Suprapubic skin (tissue), 4 donors: Measurements from ENCODE around the gene ZNF775. TPM values are rescaled to one million over a fixed set of nuclear protein-coding genes. Genes with fewer than 3 reads are reported as not detected.

ENCODE experiments used
- DNase-seq, 2 donors: peaks; one replicate each; pipeline ENCODE4 v3.0.0-alpha.2; 2019; ENCODE audit warnings: low spot score in 2 of 2
- H3K27ac ChIP-seq: fragments of 200-600 bp; sonication (generic); one replicate; pipeline ENCODE4 v1.5.1; 2019
- H3K27me3 ChIP-seq: fragments of 200-600 bp; sonication (generic); one replicate; pipeline ENCODE4 v1.5.1; 2019
- H3K36me3 ChIP-seq: fragments of 200-600 bp; sonication (generic); one replicate; pipeline ENCODE4 v1.5.1; 2019
- H3K4me1 ChIP-seq: fragments of 200-600 bp; sonication (generic); one replicate; pipeline ENCODE4 v1.5.1; 2019
- H3K4me3 ChIP-seq: fragments of 200-600 bp; sonication (generic); one replicate; pipeline ENCODE4 v1.5.1; 2019; ENCODE audit warnings: mild to moderate bottlenecking
- H3K9me3 ChIP-seq: fragments of 200-600 bp; sonication (generic); one replicate; pipeline ENCODE4 v1.5.1; 2019
- EP300 ChIP-seq: sonication (generic); formaldehyde crosslinking; IDR thresholded peaks from one replicate; pipeline ENCODE4 v1.6.1; 2017; ENCODE audit warnings: antibody characterized with exemption
- POLR2A ChIP-seq, 2 donors: fragments of 450-650 bp; IDR thresholded peaks; one replicate each; pipeline ENCODE4 v1.6.1; 2017; ENCODE audit warnings: antibody characterized with exemption in 2 of 2, mild to moderate bottlenecking in 2 of 2, moderate library complexity in 2 of 2
- POLR2AphosphoS5 ChIP-seq, 3 donors: sonication (generic); formaldehyde crosslinking; IDR thresholded peaks; one replicate each; pipeline ENCODE4 v1.6.1; 2017; ENCODE audit warnings: antibody characterized with exemption in 3 of 3
- WGBS: methylation state at CpG from one replicate; pipeline ENCODE4 v1.1.5; 2018; 5-methylcytosine and 5-hydroxymethylcytosine counted together
- total RNA-seq, 4 donors: library from RNA; depleted of rRNA; stranded (reverse); fragments of >200 nt; gene quantifications; one replicate each; pipeline ENCODE4 v1.1.0, GENCODE V29; 2016
- TF ChIP-seq, protein P1 (sequence below), 2 donors: fragments of 200-600 bp in 1 of 2; fragments of 450-650 bp in 1 of 2; sonication (generic) in 1 of 2; IDR thresholded peaks; one replicate each; pipeline ENCODE4 v1.5.1; 2016 to 2019; ENCODE audit warnings: antibody characterized with exemption in 2 of 2, mild to moderate bottlenecking in 1 of 2, moderate library complexity in 1 of 2

ZNF775 gene
- total RNA-seq, 4 donors from 2014 or later, result 1.6 to 3.9 (median 2.6) TPM

DNA sequence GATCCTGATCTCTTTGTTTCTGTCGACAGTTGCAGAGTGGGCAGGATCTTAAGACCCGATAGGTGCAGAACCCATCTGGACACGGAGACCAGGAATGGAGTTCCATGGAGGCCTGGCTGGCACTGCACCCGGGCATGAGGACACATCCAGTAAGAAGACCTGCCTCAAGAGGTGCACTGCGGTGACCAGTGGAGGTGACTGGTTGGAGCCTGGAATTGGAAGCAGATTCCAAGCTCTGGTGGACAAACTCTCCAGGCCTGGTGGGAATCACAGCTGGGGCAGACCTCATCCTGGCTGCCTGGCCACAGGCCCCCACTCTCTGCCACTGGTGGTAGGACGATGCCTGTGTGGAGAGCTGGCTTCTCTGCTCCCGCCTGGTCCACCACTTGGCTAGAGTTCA, 31.0 kb downstream of the ZNF775 start:
- H3K4me3 ChIP-seq, result no peak overlapping the region
- TF ChIP-seq POLR2A (IDR thresholded peaks at IDR 0.05) (no peak), POLR2AphosphoS5 (IDR thresholded peaks at IDR 0.05) (no peak)
- TF ChIP-seq, protein P1, sequence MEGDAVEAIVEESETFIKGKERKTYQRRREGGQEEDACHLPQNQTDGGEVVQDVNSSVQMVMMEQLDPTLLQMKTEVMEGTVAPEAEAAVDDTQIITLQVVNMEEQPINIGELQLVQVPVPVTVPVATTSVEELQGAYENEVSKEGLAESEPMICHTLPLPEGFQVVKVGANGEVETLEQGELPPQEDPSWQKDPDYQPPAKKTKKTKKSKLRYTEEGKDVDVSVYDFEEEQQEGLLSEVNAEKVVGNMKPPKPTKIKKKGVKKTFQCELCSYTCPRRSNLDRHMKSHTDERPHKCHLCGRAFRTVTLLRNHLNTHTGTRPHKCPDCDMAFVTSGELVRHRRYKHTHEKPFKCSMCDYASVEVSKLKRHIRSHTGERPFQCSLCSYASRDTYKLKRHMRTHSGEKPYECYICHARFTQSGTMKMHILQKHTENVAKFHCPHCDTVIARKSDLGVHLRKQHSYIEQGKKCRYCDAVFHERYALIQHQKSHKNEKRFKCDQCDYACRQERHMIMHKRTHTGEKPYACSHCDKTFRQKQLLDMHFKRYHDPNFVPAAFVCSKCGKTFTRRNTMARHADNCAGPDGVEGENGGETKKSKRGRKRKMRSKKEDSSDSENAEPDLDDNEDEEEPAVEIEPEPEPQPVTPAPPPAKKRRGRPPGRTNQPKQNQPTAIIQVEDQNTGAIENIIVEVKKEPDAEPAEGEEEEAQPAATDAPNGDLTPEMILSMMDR (IDR thresholded peaks at IDR 0.05), result no peak
- H3K36me3 ChIP-seq, result peaks cover 23% of the 10 kb centered on the region
- H3K4me1 ChIP-seq, result peaks cover 24% of the 10 kb centered on the region
- no peaks in the 10 kb centered on the region for H3K9me3 ChIP-seq
- 83% methylated on average over 6 of the region's 7 CpGs for WGBS
- H3K27ac ChIP-seq, result no peak overlapping the region
- peak; percentile 35 to 68 for DNase-seq
- no peaks in the 10 kb centered on the region for H3K27me3 ChIP-seq

DNA sequence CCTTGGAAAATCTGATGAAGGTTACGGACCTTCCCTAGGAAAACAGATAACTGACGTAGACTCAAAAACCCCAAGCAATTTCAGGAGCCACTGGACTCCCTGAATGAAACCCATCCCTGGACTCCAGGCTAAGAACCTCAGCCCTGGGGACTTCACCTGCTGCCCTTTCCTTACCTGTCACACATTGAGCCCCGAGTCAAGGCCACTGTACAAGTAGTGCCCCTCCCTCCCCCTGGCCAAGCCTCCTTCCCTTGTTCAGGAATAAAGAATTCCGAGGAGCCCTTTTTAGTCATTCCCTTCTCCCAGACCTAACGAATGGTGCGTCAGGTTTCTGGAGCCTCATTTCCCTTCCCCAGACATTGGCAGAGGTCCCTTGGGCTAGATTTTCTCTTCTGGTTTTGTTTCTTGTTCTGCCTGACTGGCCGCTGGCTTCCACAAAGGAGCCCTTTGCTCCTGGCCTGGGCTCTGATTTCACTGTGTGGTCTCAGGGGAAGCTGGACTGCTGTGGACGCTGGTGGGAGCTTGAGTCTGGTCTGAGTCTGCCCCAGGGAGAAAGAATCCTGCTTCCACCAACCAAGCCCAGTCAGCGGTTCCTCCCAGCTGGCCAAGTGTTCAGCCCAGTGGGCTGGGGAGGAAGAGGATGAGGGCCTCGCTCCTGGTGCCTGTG, 31.7 kb downstream of the ZNF775 start:
- TF ChIP-seq POLR2A (IDR thresholded peaks at IDR 0.05) (no peak), EP300 (no peak), POLR2AphosphoS5 (IDR thresholded peaks at IDR 0.05) (no peak)
- TF ChIP-seq, protein P1 (IDR thresholded peaks at IDR 0.05), result no peak
- DNase-seq, result peak; percentile 42 to 49
- no peak overlapping the region for H3K27ac ChIP-seq

DNA sequence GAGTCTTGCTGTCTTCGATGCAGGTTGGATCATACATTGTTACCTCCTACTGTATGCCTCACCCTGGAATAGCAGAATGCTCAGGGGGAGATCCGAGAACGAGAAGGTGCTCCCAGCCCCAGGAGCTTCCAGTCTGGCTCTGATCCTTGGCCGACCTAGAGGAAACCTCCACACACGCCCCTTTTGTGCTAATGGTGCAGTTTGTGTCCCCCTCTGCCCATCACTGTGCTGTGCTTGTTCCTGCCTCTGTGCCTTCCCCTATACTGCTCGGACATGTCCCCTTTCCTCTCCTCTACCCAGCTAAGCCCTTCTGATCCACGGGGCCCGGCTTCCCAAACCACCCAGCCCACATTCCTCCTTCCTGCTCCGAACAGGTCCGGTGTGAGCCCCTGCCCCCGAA, 32.5 kb downstream of the ZNF775 start:
- Histone ChIP-seq H3K36me3 (peaks cover 23% of the 10 kb centered on the region), H3K4me3 (no peak overlapping the region), H3K27ac (no peak overlapping the region), H3K9me3 (no peaks in the 10 kb centered on the region), H3K4me1 (peaks cover 14% of the 10 kb centered on the region), H3K27me3 (no peaks in the 10 kb centered on the region)
- TF ChIP-seq, protein P1 (IDR thresholded peaks at IDR 0.05), result no peak
- TF ChIP-seq POLR2A (IDR thresholded peaks at IDR 0.05) (no peak), POLR2AphosphoS5 (IDR thresholded peaks at IDR 0.05) (no peak), EP300 (no peak)
- peak in 1 of 2 donors; percentile 55 for DNase-seq
- WGBS, result 67% methylated on average over 11 of the region's 11 CpGs

More for the DNA sequence above, 31.7 kb downstream of the ZNF775 start:
- Histone ChIP-seq H3K4me1 (peaks cover 22% of the 10 kb centered on the region), H3K36me3 (peaks cover 23% of the 10 kb centered on the region), H3K9me3 (no peaks in the 10 kb centered on the region), H3K27me3 (no peaks in the 10 kb centered on the region), H3K4me3 (no peak overlapping the region)
- 61% methylated on average over 10 of the region's 10 CpGs for WGBS

DNA sequence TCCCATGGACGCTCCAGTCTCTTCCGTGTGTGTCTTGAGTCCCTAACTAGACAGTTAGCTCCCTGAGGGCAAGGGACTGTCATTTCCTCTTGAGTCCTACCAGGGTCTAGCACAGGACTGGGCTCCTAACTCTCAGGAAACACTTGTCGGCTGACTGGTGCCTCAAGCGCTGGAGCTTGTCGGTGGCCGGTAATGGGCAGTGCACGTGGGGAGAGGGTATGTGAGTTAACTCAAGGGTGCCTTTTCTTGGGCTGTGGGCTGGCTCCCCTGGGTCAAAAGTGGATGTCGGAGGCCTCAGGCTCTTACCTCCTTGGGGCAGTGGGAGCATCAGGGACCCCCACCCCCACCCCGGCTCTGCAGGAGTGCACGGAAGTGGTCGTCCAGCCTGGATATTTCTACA, 32.9 kb downstream of the ZNF775 start:
- DNase-seq, result peak in 1 of 2 donors; percentile 55
- H3K4me3 ChIP-seq, result no peak overlapping the region
- no peak overlapping the region for H3K27ac ChIP-seq
- TF ChIP-seq POLR2AphosphoS5 (IDR thresholded peaks at IDR 0.05) (no peak), POLR2A (IDR thresholded peaks at IDR 0.05) (no peak), EP300 (no peak)
- TF ChIP-seq, protein P1 (IDR thresholded peaks at IDR 0.05), result no peak
- no peaks in the 10 kb centered on the region for H3K9me3 ChIP-seq
- peaks cover 23% of the 10 kb centered on the region for H3K36me3 ChIP-seq
- no peaks in the 10 kb centered on the region for H3K27me3 ChIP-seq
- 88% methylated on average over 3 of the region's 11 CpGs for WGBS
- peaks cover 10% of the 10 kb centered on the region for H3K4me1 ChIP-seq

DNA sequence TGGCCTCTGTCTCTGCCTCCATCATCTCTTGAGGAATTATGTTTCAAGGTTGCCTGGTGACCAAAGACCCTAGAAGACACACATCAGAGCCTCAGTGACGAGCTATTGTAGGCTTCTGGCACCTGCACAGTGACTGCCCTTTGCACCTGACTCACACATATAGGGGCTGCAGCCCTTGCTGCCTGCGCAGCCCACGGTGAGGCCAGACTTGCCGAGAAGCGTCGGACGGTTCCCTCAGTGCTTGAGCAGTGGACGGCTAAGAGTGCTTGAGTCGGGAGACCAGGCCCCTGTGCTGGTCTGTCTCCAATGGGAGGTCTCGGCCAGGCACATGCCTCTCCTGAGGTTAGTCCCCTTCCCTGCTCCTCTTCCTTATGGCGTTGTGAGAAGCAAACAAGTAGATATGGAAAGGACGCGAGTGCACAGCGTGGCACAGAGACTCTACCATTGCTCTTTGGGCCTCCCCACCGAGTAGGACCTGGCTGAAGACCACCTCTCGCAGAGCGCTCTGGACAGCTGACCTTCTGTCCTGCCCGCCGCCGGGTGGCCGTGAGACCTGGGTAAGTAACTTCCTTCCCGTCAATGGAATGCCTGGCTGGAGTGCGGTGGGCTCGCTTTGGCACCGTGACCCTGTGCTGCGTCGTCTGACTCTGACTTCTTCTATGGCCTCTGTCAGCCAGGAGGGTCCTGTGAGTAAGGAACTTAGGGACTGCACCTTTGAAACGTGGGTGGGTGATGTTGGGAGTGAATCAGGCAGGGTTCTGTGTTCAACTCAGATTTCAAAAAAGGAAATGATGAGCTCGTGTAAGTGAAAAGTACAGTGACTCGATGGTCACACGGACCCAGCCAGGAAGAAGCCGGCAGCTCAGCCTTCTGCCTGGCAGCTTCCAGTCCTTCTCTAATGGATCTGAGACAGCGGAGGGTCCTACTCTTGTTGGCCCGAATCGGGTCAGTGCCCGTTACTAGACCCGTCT, 33.7 kb downstream of the ZNF775 start:
- no peak overlapping the region for H3K27ac ChIP-seq
- 91% methylated on average over 28 of the region's 37 CpGs for WGBS
- TF ChIP-seq EP300 (no peak), POLR2A (IDR thresholded peaks at IDR 0.05) (no peak), POLR2AphosphoS5 (IDR thresholded peaks at IDR 0.05) (no peak)
- TF ChIP-seq, protein P1 (IDR thresholded peaks at IDR 0.05), result no peak
- H3K4me1 ChIP-seq, result peaks cover 7% of the 10 kb centered on the region
- no peak overlapping the region for H3K4me3 ChIP-seq
- H3K36me3 ChIP-seq, result peaks cover 20% of the 10 kb centered on the region
- H3K9me3 ChIP-seq, result no peaks in the 10 kb centered on the region
- no peak for DNase-seq
- H3K27me3 ChIP-seq, result no peaks in the 10 kb centered on the region
